Mucosa of gallbladder (tissue), 1 donor: ENCODE results near the gene UTS2R. TPM values are rescaled to one million over a fixed set of nuclear protein-coding genes. Genes with fewer than 3 reads are reported as not detected.

Experiments used
- DNase-seq: peaks from one replicate; pipeline ENCODE4 v3.0.0-alpha.2; 2020; ENCODE audit warnings: low spot score
- total RNA-seq: library from RNA; stranded (reverse); gene quantifications from one replicate; pipeline ENCODE4 v1.2.1, GENCODE V29; 2021
- donor health status: DM: no; HTN: no; CAD: no.

The UTS2R gene
- total RNA-seq, result not detected

DNA sequence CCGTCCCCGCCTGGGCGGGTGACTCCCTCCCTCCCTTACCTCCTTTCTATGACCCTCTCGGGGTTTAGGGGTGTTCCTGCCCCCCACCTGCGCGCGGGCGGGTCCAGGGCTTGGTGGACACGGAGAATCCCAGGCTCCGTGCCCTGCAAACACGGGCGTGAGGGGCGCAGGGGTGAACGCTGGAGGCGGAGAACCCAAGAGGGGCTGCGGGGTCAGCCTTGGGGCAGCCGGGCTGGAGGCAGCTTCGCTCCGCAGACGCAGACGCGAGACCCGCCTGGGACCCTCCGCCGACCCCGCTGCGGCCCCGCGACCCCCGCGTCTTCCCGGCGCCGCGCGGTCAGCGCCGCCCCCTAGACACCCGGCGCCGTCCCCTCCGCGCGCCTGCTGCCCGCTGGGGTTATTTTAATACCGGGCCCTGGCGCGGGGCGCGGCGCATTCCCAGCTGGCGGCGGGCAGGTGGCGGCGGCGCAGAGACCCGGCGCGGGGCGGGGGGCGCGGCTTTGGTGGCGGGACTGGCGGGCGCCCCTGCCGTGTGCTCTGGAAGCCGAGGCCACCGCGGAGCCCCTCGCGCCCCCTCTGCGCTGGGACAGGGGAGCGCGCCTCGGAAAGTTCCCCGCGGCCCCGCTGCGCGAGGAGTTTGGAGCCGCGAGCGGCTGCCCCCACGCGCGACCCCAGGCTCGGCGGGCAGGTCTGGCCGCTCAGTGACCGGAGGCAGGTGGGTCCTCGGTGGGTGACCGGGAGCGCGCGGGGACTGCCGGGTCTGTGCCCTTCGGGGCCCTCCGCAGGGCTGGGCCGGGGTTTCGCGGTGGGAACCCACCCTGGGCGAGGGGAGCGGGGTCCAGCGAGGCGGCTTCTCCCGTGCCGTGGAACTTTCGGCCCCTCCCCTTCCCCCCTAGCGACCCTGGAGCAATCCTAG is at the start of gene UTS2R:
UTS2R (plus strand) TSS at position 433 of the 916 bp plus-strand sequence. CDS start 2,560 bp downstream, outside the sequence.
- DNase-seq, result no peak

DNA sequence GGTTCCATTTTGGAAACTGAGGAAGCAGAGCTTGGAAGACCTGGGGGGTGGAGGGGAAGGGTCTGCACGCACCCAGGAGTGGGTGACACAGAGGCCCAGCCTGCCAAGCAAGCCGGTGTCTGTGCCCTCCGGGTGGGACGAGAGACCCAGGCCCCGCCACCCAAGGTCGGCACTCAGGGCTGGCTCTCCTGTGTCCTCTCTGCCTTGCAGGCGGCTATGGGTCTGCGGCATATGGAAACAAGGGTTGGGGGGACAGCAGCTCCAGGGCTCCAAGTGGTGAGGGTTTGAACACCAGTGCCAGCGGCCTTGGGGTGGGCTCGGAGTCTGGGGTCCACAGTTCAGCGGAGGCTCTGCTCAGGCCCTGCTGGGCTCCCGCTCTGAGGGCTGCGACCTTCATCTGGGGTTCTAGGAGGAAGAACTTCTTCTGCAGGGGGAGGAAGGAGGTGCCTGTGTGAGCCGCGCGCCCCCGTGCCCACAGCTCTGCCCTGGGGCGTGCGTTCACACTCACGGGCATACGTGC is 49.6 kb upstream of the UTS2R start:
- no peak for DNase-seq

DNA sequence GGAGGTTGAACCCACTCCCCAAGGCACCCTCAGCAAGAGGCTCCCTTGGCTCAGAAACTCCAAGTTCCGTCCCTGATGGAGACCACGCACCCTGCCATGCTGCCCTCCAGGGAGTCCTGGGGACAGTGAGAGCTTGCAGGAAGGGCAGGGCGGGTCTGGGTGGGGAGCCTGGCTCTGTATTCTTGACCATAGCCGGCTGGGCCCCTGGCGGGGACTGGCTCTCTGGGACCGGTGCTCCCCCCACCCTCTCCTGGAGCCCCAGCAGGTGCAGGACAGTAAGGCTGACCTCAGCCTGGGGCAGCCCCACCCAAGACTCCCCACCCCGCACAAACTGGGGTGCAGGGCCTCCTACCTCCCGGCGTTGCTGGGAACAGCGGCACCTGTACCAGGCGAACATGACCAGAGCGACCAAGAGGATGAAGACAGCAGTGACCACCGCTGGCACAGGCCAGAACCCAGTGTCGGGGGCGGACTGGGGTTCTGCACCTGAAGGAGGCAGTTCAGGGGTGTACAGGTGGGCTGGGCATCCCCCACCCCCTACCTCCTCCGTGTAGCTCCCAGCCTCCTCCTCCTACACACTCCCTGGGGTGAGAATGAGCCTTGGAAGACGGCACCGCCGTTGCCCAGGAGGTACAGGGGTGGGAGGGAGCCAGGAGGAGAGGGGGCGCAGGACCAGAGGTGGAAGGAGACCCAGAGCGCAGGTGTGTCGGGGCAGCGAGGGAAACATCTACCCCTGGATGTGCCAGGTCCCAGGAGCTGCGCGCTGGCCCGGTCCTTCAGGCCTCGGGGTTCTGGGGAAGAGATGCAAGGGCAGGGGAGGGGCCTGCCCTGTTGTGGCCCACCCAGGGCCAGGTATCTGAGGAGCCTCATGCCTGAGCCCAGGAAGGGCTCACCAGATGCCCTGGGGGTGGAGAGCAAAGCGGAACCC is 48.8 kb upstream of the UTS2R start:
- no peak for DNase-seq

DNA sequence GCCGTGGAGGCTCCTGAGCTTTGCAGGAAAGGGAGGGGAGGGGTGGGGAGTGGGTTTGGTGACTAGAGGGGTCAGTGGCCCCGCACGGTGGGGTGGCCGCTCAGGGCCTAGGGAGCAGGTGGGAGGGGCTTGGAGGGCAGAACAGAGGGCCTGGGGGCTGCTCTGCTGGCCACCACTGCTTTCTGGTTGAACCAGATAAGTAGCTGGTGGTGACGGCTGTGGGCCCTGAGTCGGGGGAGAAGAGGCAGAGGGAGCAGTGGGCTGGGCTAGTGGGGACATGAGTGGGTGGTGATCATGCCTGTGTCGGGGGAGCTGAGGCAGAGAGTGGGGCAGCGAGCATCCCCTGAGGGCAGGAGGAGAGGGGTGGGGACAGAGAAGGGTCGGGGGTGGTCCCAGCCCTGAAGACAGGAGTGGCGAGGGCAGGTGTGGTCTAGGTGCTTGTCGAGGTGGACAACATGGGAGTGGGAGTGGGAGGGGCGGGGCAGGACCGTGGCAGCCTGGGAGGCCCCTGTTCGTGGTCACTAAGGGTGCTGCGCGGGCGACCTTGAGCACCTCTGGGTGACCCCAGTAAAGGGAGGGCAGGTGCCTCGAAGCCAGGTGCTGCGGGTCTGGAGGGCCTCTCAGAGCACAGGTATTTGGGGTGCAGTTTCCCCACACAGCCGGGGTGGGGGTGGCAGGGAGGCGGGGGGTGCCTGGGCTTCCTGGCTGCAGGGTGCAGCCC is 47.9 kb upstream of the UTS2R start:
- no peak for DNase-seq

DNA sequence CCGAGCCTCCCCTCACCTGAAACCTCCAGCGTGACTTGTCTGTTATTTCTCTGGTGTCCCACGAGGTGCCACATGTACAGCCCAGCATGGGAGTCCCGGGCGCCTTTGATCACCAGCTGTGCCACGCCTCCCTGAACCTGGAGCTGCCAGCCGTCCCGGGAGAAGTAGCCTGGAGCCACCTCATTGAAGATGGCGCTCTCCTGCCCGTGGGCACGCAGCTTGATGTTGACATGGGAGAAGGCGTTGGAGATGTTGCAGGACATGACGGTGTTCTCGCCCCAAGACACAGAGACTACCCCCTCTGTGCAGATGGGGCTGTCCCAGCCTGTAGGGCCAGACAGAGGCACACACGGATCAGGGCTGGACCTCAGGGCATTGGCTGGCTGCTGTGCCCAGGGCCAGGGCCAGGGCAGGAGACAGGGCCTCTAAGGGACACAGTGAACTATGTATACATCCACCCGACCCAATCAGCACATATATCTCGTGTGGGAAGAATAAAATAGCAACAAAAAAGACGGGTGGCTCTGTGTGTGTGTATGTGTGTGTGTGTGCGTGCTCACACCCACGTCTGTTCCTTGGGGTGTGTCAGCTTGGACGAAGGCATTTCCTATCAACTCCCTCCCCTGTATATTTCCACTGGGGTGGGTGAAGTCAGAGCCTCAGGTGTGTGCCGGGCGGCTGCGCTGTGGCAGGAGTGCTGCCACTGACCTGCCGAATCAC is 46.8 kb upstream of the UTS2R start:
- no peak for DNase-seq

DNA sequence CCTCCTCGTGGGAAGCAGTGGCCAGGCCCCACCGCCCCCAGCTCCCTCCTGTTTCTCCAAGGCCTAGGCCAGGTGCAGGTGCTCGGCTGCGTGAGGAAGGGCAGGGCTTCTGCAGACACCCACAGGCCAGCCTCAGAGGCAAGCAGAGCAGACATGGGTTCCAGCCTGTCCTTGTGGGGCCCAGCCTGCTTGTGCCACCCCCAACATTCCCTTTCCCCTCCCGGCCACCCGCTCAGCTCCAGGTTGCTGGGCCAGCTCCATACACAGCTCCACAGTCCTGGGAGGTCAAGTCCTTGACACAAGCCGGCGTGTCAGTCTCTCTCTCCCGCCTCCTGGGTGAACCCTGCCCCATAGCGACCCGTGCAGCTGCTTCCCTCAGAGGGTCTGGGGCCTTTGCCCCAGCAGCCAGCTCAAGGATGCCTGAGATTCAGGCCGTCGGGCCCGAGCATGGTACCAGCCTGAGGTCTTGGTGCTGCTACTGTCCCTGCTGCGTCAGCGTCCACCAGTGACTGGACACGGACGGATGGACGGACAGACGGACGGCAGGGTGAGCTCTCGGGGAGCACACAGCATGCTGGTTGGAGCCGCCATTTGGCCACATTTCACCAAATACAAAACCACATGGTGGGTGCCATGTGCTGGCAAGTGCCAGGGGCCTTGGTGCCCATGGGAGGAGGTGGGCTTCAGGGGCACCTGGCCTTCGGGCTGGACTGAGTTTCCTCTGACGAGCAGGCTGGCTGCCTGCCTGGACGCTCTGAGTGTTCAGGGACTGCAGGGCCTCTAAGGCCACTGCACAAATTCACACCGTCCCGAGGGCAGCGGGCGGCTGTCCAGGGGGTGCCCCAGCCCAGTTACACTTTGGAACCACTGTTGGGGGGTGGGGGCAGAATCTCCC is 46.0 kb upstream of the UTS2R start:
- DNase-seq, result no peak

DNA sequence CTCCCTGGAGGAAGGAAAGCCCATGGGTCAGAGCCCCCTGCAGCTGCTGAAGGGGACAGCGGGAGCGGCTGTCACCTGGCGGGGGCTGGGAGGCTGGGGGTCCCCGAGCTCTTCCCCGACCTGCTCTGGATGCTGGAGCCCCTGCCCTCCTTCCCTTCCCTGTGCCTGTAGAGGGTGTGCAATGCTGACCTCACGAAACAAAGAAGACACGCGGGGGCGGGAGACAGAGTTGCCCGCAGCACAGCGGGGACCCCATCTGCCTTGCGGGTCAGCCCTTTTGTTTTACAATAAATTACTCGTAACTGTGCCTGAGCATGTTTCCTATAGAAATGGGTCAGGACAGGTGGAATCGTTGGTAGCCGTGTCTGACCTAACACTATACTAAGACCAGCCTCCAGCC is 44.3 kb upstream of the UTS2R start:
- DNase-seq, result no peak

DNA sequence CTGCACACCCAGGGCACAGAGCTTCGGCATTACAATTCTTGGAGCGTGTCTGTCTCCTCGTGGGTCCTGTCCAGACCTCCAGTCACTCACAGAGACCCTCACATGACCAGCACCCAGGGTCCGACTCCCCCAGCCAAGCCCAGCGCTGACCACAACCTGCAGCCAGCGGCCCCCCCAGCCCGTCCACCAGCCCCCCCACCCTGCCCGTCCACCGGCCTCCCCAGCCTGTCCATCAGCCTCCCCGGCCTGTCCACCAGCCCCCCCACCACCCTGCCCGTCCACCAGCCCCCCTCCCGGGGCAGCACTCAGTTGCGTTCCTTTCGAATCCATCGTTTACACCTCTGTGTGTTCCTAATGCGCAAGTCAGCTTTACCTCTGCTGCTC is 43.8 kb upstream of the UTS2R start:
- no peak for DNase-seq

DNA sequence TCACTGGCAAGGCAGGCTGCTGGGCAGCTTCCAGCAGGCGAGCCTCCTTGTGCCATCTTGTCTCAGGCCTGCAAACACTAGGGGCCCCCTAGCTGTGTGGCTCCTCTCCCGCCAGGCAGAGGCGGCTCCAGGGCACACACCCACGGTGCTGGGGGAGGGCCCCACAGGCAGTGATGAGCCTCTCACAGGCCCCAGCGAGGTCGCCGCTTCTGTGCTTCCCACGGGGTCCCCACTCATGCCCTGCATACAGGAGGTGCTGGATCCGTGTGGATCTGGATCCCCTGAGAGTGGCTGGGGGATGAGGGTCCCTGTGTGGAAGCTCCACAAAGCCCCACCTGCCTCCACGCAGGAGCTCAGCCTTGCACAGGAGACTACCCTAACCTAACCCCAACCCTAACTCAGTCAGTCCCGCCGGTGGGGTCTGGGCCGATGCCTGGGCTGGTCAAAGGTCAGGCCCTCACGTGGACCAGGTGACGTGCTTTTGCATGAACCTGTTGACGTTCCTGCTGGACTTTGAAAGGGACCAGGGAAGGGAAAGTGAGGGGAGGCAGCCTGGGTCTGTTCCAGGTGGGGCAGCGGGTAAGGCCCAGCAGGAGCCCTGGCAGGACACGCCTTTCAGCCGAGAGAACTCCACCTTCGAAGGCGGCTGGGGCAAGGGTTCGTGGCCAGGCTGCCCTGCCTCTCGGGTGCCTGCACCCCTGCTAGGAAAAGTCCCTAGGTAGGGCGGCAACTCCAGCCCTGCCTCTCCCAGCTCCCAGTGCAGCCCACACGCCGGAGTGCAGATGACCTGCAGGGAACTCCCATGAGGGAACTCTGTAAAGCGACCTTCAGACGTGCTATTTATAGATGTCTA is 43.2 kb upstream of the UTS2R start:
- DNase-seq, result peak; percentile 56

DNA sequence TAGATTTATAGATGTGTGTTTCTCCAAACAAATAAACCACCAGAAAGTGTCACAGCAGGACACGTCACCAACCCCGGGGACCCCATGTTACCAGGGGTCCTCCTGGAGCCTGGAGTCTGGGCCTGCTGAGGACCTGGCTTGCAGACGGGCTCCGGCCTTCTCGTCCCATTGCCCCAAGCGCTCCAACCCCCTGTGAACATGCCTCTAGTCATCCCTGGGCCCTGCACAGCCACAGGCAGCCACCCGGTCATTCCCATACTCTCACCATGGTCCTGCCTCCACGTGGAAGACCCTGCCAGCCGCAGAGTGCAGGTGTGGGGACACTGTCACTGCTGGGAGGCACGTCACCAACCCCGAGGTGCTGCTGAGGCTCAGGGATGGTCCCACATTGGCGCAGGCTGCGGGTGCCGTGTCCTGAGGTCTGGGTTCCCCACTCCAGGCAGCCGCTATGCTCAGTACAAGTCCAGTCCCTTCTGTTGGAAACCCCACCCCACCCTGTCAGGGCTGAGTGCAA is 42.5 kb upstream of the UTS2R start:
- DNase-seq, result no peak

DNA sequence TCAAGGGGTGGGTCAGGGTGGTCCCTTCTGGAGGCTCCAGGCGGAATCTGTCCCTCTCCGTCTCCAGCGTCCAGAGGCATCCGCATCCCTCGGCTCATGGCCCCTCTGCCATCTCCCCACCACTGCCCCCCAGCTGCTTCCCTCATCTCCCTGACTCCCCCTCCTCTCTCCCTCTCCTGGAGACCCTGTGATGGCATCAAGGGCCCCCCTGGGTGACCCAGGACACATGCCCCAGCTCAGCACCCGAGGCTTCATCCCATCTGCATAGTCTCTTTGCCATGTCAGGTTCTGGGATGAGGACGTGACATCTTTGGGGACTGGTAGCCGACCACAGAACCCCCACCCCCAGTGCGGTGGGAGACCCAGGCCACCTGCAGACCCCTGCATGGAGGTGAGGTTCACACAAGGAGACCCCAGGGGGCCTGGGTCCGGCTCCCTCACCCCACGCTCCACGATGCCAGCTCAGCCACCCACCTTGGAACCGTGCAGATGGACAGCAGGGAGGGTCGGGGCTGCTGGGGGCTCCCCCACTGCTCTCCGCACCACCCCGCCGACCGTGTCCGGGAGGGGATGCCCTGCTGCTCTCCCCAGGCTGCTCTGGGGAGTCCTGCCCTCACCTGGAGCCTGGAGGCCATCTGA is 41.8 kb upstream of the UTS2R start:
- no peak for DNase-seq

DNA sequence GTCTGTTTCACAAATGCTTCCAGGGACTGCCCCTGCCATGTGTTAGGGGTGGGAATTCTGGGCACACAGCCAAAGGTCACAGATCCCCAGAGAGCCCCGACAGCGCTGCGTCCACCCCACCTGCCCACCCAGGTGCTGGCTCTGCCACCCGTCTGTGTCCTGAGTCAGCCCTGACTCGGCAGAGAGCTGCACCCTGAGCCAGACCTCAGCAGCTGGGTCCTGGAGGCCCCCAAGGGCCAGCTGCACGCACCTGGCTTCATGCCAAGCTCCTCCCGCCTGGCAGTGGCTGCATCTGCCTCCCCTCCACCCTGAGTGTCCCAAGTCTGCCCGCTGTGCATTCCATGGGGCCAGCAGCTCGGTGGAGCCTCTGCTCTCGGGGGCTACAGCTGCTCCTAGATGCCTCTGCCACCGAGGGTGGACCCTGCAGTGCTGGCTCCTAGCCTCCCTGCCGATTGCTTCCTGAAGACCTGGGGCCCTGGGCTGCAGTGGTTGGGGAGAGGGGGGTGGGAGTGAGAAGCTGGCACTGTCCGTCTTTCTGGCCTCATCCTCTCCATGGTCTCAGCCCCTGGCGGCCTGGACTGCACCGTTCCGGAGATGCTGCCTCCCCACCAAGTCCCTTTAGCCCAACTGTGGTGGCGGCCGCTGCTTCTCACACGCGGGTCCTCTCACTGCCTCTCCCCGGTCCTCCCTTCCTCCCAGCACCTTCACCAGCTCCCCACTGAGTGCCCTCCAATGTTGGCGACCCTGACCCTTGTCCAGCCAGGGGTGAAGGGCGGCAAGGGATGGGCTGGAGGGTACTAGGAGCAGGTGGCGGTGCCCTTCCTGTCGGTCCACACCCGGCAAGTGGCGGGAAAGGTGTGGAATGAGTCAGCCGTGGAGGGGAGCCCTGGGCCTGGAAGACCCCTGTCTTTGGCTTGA is 41.0 kb upstream of the UTS2R start:
- DNase-seq, result no peak

DNA sequence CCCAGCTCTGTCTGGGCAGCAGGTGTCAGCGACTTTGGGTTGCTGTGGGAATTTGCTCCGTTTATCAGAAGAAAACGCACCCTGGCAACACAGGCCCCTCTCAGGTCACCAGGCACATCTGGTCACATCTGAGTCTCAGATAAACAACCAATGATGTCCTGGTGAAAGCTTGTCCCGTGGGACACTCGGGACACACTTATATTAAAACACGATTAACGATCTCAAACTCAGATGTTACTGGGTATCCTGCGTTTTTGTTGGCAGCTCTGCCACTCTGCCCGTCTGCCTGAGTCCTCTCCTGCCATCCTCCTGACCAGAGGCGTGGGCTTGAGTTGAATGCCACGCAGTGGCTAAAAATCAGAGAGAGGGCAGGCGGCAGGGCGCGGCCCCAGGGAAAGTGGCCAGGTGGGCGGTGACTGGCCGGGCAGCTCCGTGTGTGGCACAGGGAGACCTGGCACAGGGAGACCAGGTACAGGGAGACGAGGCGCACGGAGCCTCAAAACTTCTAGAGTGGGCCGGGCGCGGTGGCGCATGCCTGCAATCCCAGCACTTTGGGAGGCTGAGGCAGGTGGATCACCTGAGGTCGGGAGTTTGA is 40.1 kb upstream of the UTS2R start:
- no peak for DNase-seq

DNA sequence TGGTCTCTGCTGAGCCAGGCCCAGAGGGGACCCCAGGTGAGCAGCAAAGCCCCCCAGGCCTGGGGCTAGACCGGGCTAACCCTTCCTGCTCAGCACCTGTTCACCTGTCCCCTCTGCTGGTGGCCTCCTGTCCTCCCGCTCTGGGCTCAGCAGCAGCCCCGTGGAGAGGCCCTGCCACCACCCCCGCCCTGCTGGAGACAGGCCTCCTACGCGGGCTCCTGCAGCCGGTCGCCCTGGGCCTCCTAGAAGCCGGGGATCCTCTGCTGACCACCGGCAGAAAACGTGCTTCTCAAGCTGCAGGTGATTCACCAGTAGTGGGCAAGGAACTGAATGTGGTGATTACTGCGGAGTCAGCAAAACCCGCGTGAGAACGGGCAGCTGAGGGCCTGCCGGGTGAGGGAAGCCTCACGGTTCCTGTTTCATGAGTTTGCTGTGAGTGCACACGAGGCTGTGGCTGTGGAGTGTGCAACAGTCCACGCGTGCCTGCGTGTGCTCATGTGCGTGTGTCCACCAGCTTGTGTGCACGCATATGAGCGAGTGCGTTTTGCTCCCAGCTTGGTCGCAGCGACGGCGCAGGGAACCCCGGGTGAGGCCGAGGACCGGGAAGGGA is 38.8 kb upstream of the UTS2R start:
- peak; percentile 49 for DNase-seq

DNA sequence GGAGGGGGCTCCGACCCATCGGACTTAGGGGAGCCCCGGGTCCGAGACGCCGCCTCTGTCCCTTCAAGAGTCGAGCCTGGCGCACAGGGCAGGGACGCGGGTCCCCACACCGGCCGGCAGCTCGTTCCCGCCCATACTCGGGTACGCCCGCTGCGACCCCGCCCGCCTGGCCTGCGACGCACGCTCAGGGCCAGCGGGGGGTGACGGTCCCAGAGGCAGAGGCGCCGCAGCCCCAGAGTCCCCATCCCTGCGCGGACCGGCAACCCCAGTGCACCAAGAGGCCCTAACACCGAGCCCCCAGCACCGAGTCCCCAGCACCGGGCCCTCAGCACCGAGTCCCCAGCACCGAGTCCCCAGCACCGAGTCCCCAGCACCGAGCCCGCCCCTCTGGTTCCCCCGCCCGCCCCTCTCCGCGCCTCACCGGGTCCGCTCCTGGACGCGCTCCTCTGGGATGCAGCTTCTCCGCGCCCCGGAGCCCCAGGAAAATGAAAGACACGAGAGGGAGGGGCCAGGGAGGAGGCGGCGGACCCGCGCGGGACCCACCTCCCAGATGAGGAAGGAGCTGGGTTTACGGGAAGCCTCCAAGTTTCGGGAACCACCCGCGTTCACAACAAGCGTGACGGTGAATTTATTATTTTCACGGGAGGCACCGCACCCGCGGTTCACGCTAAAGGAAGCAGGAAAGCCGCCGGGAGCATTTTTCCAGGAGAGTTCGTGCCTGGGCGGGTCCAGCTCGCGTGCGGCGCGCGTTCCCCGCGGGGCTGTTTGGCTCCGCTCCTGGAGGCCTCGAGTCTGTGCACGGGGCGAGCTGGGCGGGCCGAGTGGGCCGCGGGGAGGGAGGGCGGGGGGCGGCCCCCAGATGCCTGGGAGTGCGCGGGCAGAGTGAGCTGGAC is 38.0 kb upstream of the UTS2R start, which contains the start of gene SECTM1:
SECTM1 (minus strand) TSS at position 488 of the 893 bp plus-strand sequence. CDS start 6,526 bp downstream, outside the sequence.
- peak; percentile 38 for DNase-seq
